HG02623 (cell line): ENCODE measurements around the gene CCDC183.
"Not testable (repeated sequence)": the region's sequence is repeated elsewhere in the genome, so short reads cannot be mapped to it uniquely, and the experiment has no call there.

ENCODE experiments used
- ATAC-seq: cut with Tn5 transposase; IDR thresholded peaks from one replicate; pipeline ENCODE4 v1.9.1; 2021; ENCODE audit warnings: moderate library complexity; ENCODE audit not compliant: unreplicated experiment

CCDC183 gene

GRCh38 chr9:136760424-136760823, 35.7 kb upstream of the CCDC183 start:
- ATAC-seq = no peak

- ATAC-seq = not testable (repeated sequence)
These were observed 35.1 kb upstream of the CCDC183 start for GRCh38 chr9:136760834-136761544.

GRCh38 chr9:136761545-136761981, 34.6 kb upstream of the CCDC183 start:
- no peak for ATAC-seq

- no peak for ATAC-seq
These were observed 33.9 kb upstream of the CCDC183 start for GRCh38 chr9:136762221-136762691.

- no peak for ATAC-seq
These were observed 33.1 kb upstream of the CCDC183 start for GRCh38 chr9:136762915-136763648.

GRCh38 chr9:136763649-136764035, 32.5 kb upstream of the CCDC183 start:
- ATAC-seq = no peak

GRCh38 chr9:136764301-136764891, 31.7 kb upstream of the CCDC183 start, which contains the start of gene LCN15:
LCN15 (minus strand) TSS chr9:136764518; CDS start chr9:136764488, 30 bp downstream.
- ATAC-seq = no peak

- ATAC-seq = no peak
These were observed 31.1 kb upstream of the CCDC183 start for GRCh38 chr9:136765041-136765440.

- not testable (repeated sequence) for ATAC-seq
These were observed 30.3 kb upstream of the CCDC183 start for GRCh38 chr9:136765745-136766409.

GRCh38 chr9:136766410-136767120, 29.6 kb upstream of the CCDC183 start:
- ATAC-seq = not testable (repeated sequence)

- no peak for ATAC-seq
These were observed 26.4 kb upstream of the CCDC183 start for GRCh38 chr9:136769710-136770191.

GRCh38 chr9:136771907-136772415, 24.2 kb upstream of the CCDC183 start:
- no peak for ATAC-seq

GRCh38 chr9:136773386-136774044, 22.6 kb upstream of the CCDC183 start:
- ATAC-seq = no peak

- ATAC-seq = no peak
These were observed 21.6 kb upstream of the CCDC183 start for GRCh38 chr9:136774416-136775045.

GRCh38 chr9:136775191-136775590, 20.9 kb upstream of the CCDC183 start:
- ATAC-seq = no peak

- no peak for ATAC-seq
These were observed 19.2 kb upstream of the CCDC183 start for GRCh38 chr9:136776947-136777346.

GRCh38 chr9:136777359-136777758, 18.8 kb upstream of the CCDC183 start:
- no peak for ATAC-seq

GRCh38 chr9:136779808-136780207, 16.3 kb upstream of the CCDC183 start:
- no peak for ATAC-seq

GRCh38 chr9:136782452-136782851, 13.7 kb upstream of the CCDC183 start:
- no peak for ATAC-seq
